Dermis microvascular lymphatic vessel endothelial cell (primary cell): Measurements from ENCODE around the gene SLC44A2. TPM values are rescaled to one million over a fixed set of nuclear protein-coding genes. Genes with fewer than 3 reads are reported as not detected.
"Not testable (repeated sequence)": the region's sequence is repeated elsewhere in the genome, so short reads cannot be mapped to it uniquely, and the experiment has no call there.

Experiments used
- DNase-seq, 2 donors: peaks; one replicate each; pipeline versions ENCODE4 v3.0.0 to v3.0.0-alpha.2; 2010; ENCODE audit warnings: low read depth in 2 of 2
- total RNA-seq: library from RNA; depleted of rRNA; stranded (reverse); fragments of >200 nt; gene quantifications from 2 replicates; pipeline ENCODE4 v1.2.1, GENCODE V29; 2014

Gene SLC44A2
- total RNA-seq, 1 donor from 2014 or later = 43.6 TPM

DNA sequence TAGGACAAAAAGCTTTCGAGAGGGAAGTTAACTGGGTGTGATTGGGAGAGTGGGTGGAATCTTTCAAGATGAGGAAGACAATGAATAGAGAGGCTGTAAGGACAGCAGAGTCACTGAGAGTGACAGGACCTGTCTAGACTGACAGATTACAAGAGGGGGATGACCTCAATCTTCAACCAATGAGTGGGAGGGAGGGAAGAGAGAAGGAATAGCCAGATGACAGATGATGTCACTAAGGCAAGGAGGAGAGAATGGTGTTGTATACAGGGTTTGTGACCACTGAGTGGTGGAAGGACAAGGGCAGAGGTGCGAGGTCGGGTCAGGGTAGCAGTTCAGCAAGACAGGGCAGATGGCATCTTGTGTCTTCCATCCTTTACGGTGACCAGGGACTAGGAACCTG lies 23.0 kb downstream of the SLC44A2 start:
- no peak for DNase-seq

DNA sequence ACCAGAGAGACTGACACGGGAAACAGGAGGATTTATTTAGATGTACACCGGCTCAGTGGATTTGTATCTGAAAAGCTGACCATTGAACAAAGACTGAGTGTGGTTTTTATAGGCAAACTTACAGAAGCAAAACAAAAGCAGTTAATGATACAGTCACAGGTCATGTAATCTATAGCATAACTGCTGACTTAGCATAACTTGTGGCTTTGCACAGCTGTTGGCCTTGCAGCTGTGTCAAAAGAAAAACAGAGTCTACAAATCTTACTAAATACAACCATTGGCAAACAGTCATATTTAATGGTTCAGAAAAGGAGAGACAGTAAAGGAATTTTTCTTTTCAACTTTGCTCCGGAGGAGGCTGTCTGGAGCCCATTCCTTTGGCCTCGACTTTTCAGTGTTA lies 26.5 kb downstream of the SLC44A2 start:
- DNase-seq = no peak

DNA sequence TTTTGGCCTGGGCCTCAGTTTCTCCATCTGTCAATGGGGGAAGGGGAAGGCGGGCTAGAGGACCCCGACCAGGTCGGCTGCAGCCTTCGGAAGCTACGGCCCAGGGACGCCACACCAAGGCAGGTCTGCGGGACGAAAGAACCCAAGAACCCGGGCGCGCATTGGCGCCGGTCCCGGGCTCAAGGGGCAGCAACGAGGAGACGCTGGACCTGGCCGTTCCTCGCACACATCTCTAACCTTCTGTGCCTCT lies 28.1 kb downstream of the SLC44A2 start:
- no peak for DNase-seq

DNA sequence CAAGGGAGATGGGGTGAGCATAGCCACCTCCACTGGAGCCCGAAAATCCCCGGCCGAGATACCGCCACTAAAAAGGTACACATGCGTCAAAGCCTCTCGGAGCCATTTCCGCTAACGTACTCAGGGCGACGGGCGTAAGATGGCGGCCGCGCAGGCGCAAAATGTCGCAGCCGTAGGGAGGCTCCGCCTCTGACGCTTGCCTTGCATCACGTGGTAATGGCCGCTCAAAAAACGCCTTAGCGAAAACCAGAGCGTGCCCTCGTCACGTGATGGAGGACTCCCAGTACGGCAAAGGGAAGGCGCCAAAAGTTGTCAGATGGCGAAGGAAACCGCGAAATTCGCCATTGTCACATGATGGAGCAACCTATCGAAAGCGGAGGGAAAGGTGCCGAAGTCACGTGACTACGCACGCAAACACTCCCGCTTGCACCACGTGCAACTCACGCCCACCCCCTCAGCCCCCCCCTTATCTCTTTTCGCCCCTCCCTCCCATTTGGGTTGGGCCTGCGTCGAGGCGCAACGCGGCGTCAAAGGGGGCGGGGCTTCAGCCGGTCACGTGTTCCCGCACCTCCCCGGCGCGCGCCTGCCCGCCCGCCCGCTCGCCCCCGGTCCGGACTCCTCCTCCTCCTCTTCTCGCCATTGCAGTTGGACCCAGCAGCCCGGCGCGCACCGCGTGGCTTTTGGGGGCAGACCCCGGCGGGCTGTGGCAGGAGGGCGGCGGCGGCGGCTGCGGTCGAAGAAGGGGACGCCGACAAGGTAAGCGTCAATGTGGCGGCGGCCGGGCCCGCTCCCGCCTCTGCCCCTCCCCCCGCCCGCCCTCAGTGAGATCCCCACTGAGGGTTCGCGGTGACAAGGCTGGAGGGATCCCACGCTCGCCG lies 28.6 kb downstream of the SLC44A2 start, which contains the start of gene ILF3:
Gene ILF3 (plus strand): TSS at position 615 of the 878 bp plus-strand sequence. CDS start 16,260 bp downstream, outside the sequence.
- peak; percentile 100 for DNase-seq

DNA sequence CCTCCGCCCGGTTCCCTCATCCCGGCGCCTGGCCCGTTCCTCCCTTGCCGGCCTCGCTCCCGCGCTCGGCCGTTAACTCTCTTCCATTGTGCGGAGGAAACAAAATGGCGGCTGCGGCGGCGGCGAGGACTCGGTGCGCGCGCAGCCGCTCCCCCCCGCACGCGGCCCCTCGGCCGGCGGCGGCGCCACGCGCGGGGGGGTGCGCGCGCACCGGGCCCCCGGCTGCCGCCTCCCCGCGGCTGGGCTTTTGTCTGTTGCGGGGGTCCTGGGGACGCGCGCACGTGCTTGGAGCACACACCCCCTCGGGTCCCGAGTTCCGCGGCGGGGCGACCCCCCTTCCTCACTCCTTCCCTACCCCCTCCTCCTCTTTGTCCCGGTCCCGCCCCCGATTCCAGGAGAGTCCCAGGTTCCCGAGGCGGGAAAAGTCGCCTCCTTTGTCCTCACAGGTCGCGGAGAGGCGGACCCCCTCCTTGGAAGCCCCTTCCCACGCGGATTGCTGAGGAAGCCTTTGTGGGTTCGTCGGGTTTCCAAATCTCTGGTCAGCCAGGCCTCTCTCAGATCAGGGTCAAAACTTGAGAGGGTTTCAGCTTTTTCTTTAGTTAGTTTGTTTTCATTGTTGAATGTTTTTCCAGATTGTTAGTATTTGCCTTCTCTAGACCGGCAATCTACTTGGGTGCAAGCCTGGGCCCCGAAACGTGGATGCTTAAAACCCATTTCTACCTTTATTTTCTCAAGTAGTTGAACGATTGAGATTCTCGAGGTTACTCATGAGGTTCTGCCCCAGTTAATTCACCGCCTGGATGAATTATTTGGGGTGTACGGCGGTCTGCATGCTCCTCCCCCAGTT lies 29.5 kb downstream of the SLC44A2 start:
- peak in 1 of 2 donors; percentile 43 for DNase-seq

DNA sequence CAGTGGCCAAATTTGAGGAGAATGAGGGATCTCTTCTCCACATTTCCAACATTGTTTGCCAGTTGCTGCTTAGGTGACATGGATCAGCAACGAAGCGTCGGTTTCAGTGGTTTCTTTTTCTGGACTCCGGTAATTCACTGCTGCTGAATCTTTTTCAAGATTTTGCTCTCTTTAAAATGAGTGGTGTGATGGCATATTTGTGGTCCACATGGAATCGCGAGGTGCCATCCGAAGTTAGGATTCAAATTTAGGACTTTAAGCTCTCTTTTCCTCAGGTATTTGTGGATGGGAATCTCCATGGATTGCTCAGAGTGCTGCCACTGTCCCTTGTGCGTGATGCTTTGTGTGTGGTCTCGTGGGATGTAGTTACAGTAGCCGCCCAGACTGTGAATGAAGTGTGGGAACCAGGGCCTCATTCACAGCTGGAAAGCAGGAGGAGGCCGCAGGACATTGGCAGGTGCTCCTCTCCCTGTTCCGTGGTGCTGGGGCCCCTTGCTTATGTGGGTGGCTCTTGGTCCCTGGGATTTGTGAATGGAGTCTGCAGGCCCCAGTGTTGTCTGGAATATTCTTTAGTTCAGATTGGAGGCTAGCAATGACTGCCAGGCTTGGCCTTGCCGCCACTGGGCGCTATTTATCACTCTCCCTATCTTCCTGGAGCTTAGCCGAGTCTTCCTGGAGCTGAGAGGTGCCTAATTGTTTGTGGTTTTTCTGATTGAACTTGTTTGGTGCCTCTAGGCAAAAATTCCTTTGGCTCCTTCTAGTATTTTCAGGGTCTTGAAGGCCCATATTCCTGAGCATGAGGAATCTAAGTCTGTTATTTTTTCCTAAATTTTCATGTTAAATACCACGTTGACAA lies 30.3 kb downstream of the SLC44A2 start:
- DNase-seq = peak in 1 of 2 donors; percentile 42

DNA sequence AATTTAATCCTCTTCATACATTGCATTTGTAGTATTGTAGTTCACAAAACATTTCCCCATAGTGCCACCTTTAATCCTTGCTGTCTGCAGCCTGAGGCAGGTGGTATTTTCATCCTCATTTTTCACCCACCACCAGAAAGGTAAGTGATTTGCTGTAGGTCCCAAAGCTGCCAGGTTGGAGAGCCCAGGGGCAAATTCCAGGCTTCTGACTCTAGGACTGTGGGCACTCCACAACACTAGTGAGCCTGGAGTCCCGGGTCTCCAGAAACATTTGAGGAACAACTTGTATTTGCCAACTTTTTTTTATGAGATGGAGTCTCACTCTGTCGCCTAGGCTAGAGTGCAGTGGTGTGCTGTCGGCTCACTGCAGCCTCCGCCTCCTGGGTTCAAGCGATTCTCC lies 35.0 kb downstream of the SLC44A2 start:
- DNase-seq = no peak

DNA sequence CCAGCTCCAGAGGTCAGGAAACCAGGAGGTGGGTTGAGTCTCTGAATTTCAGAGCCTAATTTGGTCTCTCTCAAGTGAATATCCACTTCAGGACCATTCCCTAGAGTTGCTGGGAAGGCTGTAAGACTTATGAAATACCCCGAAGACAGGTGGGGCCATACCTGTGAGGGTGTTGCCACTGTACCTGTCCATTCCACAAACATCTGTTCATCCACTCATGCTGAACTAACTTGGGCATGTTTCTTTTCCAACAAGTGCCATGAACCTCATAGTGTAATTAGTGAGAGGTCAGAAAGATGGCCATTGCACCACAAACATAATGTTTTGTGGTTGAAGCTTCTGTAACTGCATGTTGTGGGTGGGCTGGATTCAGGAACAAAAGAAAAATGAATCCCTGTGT lies 36.6 kb downstream of the SLC44A2 start:
- no peak for DNase-seq

DNA sequence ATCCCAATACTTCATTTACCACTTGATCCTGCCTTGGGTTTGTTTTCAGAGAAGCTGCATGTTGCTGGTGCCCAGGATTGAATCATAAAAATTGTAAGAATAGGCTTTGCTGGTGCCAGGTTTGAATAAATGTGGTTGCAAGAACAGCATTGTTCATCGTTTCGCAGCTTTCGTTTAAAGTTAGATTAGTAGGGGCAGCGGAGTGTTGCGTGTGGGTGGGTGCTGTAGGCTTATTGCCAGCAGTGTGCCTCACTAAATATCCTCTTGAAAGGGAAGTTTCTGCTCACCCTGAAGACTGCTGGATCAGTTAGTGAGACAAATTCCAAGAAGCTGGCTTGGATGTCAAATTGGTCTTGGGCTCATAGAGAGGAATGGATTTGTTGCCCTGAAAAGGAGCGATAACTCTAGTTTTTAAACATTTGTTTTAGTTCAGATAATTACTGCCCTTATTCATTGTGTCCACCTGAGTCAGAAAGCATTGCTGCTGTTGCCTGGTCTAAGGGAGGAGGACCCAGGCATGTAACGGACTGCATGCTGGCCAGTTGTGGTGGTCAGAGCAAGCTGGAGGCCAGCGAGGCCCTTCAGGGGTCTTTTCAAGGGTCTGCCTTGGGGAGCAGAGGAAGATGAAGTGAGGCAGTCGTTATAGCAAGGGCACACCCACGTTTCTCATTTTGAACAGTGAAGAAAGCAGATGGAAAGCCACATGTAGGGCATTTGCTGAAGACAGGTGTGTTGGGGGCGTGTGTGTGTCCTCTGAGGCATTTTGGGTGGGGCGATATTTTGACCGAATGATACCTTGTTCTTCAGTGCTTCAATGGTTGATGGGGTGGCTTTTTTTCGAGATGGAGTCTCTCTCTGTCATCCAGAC lies 37.3 kb downstream of the SLC44A2 start:
- DNase-seq = no peak

DNA sequence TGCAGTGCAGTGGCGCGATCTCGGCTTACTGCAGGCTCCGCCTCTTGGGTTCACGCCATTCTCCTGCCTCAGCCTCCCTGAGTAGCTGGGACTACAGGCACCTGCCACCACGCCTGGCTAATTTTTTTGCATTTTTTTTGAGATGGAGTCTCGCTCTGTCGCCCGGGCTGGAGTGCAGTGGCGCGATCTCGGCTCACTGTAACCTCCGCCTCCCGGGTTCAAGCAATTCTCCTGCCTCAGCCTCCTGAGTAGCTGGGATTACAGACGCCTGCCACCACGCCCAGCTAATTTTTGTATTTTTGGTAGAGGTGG lies 37.9 kb downstream of the SLC44A2 start:
- not testable (repeated sequence) for DNase-seq

DNA sequence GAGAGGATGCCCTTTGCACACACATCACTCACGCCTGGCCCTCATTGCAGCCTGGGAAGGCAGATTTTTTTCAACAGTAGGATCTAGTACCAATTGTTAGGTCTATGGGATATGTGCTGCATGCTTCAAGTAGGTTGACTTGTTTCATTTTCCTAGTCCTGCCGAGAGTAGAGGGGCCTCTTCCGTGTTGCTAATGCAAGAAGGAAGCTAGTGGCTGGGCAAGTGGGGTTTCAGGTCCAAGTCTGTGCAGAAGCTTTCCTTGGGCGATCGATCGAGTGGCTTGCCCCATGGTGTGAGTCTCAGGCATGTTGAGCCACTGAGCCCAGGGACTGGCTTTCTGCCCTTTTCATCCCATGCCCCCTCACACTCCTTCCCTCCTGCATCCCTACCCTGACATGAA lies 42.5 kb downstream of the SLC44A2 start:
- DNase-seq = no peak

DNA sequence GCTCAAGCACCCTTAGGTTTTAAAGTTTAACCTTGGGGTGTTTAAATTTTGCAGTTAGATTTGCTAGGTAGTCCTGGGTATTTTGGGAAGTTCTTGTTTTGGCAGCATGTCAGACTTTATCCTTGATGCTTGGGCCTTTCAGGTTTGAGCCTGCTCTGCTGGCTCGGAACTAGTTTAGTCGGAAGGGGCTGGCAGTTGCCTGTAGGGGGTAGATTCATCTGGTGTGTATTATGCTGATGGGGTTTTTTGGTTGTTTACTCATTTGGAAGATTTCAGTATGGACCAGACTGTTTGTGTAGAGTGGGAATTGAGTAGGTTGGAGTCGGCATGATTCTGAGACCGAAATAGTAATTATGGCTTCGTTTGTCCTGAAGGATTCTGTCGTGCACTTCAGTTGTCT lies 43.9 kb downstream of the SLC44A2 start:
- DNase-seq = no peak

DNA sequence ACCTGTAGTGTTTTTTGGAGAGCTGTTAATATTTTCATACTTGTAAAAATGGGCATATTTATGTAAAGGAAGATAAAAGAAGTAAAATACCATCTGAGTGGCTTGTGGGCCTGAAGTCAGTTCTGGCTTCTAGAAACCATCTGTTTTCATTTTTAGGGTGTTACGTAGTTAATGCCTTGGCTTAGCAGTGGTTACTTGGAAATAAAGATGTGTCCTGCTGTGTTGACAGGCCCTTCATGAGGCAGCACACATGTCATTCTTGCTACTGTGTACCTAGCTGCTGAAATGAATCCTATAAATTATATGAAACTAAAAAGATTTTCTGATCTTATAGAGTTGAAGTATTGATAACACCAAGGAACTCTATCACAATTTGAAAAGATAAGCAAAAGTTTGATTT lies 44.8 kb downstream of the SLC44A2 start:
- no peak for DNase-seq

DNA sequence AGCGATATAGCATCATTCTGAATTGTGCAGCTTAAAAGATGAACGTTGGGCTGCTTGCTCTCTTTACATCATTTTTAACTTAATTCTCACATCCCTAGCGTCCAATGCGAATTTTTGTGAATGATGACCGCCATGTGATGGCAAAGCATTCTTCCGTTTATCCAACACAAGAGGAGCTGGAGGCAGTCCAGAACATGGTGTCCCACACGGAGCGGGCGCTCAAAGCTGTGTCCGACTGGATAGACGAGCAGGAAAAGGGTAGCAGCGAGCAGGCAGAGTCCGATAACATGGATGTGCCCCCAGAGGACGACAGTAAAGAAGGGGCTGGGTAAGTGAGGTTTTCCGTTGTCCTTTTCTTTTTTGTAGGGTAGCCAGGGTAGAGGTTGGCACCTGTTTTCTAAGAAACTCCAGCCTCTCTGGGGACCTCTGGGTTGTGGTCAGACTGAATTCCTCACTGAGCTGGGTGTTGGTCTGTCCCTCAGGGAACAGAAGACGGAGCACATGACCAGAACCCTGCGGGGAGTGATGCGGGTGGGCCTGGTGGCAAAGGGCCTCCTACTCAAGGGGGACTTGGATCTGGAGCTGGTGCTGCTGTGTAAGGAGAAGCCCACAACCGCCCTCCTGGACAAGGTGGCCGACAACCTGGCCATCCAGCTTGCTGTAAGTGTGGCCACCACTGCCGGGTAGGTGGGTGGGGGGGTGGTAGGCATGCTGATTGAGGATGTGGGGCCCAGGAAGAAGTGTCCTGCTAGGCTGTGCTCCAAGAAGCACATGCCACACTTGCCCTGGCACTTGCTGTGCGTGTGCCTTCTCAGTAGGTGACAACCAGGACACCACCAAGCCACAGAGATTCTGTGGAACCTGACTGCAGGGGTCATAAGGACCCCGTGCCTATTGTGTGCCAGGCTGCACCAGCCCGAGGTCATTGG lies 45.8 kb downstream of the SLC44A2 start:
- DNase-seq = no peak

DNA sequence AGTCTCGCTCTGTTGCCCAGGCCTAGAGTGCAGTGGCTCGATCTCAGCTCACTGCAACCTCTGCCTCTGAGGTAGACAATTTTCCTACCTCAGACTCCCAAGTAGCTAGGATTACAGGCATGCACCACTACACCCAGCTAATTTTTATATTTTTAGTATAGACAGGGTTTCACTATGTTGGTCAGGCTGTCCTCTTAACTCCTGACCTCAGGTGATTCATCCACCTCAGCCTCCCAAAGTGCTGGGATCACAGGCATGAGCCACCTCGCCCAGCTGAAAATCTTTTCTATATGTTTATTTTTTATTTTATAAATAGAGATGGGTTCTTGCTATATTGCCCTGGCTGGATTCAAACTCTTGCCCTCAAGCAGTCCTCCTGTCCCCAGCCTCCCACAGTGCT lies 46.6 kb downstream of the SLC44A2 start:
- DNase-seq = not testable (repeated sequence)

DNA sequence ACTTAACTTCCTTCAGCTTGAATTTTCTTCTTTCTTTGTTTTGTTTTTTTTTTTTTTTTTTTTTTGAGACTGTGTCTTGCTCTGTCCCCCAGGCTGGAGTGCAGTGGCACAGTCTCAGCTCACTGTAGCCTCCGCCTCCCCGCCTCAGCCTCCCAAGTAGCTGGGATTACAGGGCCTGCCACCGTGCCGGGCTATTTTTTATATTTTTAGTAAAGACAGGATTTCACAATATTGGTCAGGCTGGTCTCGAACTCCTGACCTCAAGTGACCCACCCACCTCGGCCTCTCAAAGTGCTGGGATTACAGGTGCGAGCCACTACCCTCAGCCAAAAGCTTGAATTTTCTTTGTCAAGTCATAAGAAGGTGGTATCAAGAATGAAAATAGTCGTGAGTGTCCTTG lies 49.9 kb downstream of the SLC44A2 start:
- not testable (repeated sequence) for DNase-seq

DNA sequence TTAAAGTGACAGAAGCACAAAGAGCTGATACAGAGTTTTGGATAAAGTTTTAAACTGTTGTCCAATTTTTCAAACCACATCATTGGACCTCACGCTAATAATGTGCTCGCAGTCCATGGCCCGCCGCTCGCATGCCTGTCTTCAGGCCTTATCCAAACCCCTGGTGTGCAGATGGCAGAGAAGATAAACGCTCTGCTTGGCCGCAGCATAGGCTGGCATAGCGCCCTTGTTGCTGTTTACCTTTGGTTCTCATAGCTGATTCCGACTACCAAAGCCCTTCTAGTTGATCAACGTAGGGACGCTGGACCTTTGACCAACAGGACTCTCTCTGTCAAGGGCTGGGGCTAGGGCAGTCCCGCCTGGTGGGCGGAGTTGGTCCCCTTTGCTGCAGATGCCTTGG lies 52.4 kb downstream of the SLC44A2 start:
- DNase-seq = no peak

DNA sequence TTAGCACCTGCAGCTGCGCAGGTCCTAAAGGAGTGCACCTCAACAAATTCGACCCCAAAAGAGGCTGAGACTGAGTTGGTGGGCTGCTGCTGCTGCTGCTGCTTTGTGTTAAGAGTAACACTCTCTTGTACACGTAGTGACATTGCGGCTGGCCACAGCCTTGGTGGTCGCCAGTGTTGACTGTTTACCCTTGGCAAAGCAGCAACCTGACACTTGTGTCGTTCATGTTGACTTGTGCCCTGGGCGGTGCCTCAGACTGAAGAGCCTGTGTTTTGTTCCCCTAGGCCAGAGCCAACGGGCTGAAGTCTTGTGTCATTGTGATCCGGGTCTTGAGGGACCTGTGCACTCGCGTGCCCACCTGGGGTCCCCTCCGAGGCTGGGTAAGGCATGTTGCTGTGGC lies 53.5 kb downstream of the SLC44A2 start:
- no peak for DNase-seq

DNA sequence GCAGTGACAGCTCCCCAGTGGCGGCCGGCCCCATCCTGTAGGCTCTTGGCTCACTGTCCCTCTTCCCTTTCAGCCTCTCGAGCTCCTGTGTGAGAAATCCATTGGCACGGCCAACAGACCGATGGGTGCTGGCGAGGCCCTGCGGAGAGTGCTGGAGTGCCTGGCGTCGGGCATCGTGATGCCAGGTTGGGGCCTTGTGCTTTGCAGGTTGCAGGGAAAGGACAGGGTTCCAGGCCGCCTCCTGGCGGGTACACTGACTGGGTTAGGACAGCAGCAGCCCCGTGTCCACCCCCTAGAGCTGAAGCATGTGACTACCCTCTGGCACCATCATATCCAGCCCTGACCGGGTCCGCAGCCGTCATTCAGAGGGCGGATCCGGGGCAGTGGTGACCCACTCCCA lies 54.4 kb downstream of the SLC44A2 start:
- no peak for DNase-seq

DNA sequence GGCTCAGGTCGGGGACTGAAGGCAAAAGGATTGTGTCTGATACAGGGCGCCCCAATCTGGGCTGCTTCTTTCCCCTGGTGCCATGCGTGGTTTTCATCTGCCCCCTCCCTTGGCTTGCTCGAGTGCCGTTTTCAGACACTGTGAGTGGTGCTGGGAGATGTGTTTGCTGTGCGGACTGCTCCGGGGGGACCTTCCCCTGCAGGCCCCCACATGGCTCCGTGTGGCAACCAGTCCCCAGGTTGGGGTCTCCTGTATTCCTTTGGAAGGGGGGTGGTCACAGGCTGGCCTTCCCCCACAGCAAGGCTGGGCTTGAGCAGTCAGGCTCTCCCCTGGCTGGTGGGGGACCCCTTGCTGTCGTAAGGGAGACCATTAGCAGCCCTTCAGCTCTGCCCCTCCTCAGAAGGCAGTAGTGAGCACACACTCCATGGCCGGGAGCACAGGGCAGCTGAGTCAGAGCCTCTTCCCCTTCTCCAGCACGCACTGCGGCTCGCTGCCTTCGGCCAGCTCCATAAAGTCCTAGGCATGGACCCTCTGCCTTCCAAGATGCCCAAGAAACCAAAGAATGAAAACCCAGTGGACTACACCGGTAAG lies 55.3 kb downstream of the SLC44A2 start:
- DNase-seq = no peak
